Mucosa of descending colon (tissue), 3 donors: ENCODE results near the gene FABP2. TPM values are rescaled to one million over a fixed set of nuclear protein-coding genes. Genes with fewer than 3 reads are reported as not detected.
"Not testable (repeated sequence)": the region's sequence is repeated elsewhere in the genome, so short reads cannot be mapped to it uniquely, and the experiment has no call there.

ENCODE experiments used
- ATAC-seq: fragments of 200-7000 bp; cut with Tn5 transposase; one replicate; pipeline ENCODE4 v1.9.1; 2020; ENCODE audit warnings: mild to moderate bottlenecking, moderate library complexity
- DNase-seq, 3 donors: peaks; one replicate each; pipeline ENCODE4 v3.0.0-alpha.2; 2020
- H3K36me3 ChIP-seq: fragments of 200-600 bp; one replicate; pipeline ENCODE4 v1.8.0; 2021; ENCODE audit warnings: low read depth, mild to moderate bottlenecking
- H3K4me1 ChIP-seq: fragments of 200-600 bp; one replicate; pipeline ENCODE4 v1.8.0; 2021; ENCODE audit warnings: low read depth, mild to moderate bottlenecking
- H3K4me3 ChIP-seq: fragments of 200-600 bp; one replicate; pipeline ENCODE4 v1.8.0; 2021; ENCODE audit warnings: mild to moderate bottlenecking
- H3K9me3 ChIP-seq: fragments of 200-600 bp; one replicate; pipeline ENCODE4 v1.8.0; 2021; ENCODE audit warnings: mild to moderate bottlenecking
- intact Hi-C, 2 donors: fragments of 100-400 bp; cut with DNase I in 1 of 2; cut with micrococcal nuclease in 1 of 2; formaldehyde crosslinking; loops; one replicate each; pipeline versions ENCODE4 v1.11.0 to v1.11.1; 2022; cut with DNase I, micrococcal nuclease
- long read RNA-seq, 2 donors: library from polyadenylated mRNA; unstranded; transcript quantifications; one replicate each; pipeline ENCODE4 v2.0.0, GENCODE V29; 2019 to 2021
- total RNA-seq, 3 donors: library from RNA; stranded (reverse); fragmentation: NEBNext Ultra II Directional in 2 of 3; extraction: Animal tissue kit (Norgen Biotek cat#: 25700) in 2 of 3; gene quantifications; one replicate each; pipeline versions ENCODE4 v1.2.1 to v1.2.4, GENCODE V29; 2021 to 2023
- TF ChIP-seq, protein P1 (sequence below): fragments of 200-600 bp; IDR thresholded peaks from one replicate; pipeline ENCODE4 v1.8.0; 2022; ENCODE audit warnings: antibody characterized with exemption, mild to moderate bottlenecking
- donor health status: DM: no; HTN: no; CAD: no; lungs with moderate emphysema.
- donor health status: DM: no; HTN: no; CAD: no.
- donor health status: DM: no; HTN: yes; CAD: no.

FABP2 gene
- 10 to 100 TPM; 12.1 to 48.6 (median 39.7) TPM for total RNA-seq
- long read RNA-seq, donor 1, transcript FABP2-201 (4 exons, 2,478 nt) = major isoform, 16 of 35 reads
- long read RNA-seq, donor 1, partial matches to known transcripts = 0 of 35 reads
- long read RNA-seq, donor 1, other reads (novel, unspliced or antisense) = 19 of 35 reads
- long read RNA-seq, donor 2, transcript FABP2-201 (4 exons, 2,478 nt) = major isoform, 137 of 141 reads
- long read RNA-seq, donor 2, partial matches to known transcripts = 2 of 141 reads
- long read RNA-seq, donor 2, other reads (novel, unspliced or antisense) = 2 of 141 reads

GRCh38 chr4:119321921-119322687 lies at the start of gene FABP2:
FABP2 (minus strand) TSS chr4:119322138; CDS start chr4:119322102, 36 bp downstream.
- H3K4me3 ChIP-seq = no peak within 1 kb of the TSS
- TF ChIP-seq, protein P1, sequence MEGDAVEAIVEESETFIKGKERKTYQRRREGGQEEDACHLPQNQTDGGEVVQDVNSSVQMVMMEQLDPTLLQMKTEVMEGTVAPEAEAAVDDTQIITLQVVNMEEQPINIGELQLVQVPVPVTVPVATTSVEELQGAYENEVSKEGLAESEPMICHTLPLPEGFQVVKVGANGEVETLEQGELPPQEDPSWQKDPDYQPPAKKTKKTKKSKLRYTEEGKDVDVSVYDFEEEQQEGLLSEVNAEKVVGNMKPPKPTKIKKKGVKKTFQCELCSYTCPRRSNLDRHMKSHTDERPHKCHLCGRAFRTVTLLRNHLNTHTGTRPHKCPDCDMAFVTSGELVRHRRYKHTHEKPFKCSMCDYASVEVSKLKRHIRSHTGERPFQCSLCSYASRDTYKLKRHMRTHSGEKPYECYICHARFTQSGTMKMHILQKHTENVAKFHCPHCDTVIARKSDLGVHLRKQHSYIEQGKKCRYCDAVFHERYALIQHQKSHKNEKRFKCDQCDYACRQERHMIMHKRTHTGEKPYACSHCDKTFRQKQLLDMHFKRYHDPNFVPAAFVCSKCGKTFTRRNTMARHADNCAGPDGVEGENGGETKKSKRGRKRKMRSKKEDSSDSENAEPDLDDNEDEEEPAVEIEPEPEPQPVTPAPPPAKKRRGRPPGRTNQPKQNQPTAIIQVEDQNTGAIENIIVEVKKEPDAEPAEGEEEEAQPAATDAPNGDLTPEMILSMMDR = no peak
- H3K36me3 ChIP-seq = no peaks in the 10 kb centered on the region
- H3K9me3 ChIP-seq = no peaks in the 10 kb centered on the region
- intact Hi-C loops = no loop called here
- DNase-seq = peak in 1 of 3 donors; percentile 10
- peaks cover 11% of the 10 kb centered on the region for H3K4me1 ChIP-seq
- ATAC-seq = peak; percentile 92

GRCh38 chr4:119370951-119371683 lies 49.2 kb upstream of the FABP2 start:
- H3K4me1 ChIP-seq, intact Hi-C loops, DNase-seq, H3K4me3 ChIP-seq, H3K9me3 ChIP-seq, H3K36me3 ChIP-seq, ATAC-seq: not testable (repeated sequence)

DNA sequence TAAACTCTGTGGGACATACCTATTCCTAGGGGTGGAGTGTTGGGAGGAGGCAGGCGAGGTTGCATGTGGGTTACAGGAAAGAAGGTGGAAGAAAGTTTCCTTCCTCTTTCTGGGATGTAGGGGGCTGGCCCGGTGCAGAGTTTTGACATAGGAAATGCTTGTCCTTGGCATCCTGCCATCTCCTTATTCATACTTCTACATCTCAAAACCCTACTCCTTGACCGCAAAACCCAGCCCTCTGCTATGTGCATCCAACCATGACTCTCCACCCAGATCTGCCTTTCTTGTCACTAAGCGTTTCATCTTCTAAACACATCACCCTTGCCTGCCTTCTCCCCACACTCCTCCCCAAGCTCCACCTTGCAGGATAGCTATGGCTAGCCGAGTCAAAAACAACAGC lies 48.5 kb upstream of the FABP2 start:
- H3K4me1 ChIP-seq, H3K36me3 ChIP-seq, intact Hi-C loops, H3K9me3 ChIP-seq, H3K4me3 ChIP-seq: not testable (repeated sequence)
- ATAC-seq = peak; percentile 59
- DNase-seq = peak in 1 of 3 donors; percentile 2

- H3K4me1 ChIP-seq = not testable (repeated sequence)
Measured at GRCh38 chr4:119366802-119367201, 44.9 kb upstream of the FABP2 start.

DNA sequence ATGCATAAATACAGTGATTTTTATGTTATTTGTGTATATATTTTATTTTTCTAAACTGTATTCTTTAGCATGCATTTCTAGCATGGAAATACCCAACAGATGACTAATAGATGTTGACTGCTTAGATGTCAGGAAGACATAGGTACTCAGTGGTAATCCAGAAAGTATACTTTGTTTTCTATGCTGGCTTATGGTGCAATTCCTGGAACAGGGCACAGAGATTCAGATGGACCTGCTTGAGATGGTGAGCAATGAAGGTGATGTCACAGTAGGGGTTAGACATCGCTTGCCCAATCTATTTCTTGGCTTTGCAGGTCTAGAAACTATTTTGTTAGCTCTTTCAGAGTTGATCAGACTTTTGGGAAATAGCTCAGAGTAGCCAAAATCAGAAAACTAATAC lies 42.3 kb upstream of the FABP2 start:
- H3K9me3 ChIP-seq, H3K36me3 ChIP-seq, H3K4me1 ChIP-seq, DNase-seq, H3K4me3 ChIP-seq, ATAC-seq, intact Hi-C loops: not testable (repeated sequence)

More at GRCh38 chr4:119366802-119367201, 44.9 kb upstream of the FABP2 start:
- DNase-seq, H3K9me3 ChIP-seq, H3K36me3 ChIP-seq, ATAC-seq, H3K4me3 ChIP-seq, intact Hi-C loops: not testable (repeated sequence)

- ATAC-seq, intact Hi-C loops: not testable (repeated sequence)
Measured at GRCh38 chr4:119363372-119363771, 41.4 kb upstream of the FABP2 start.

GRCh38 chr4:119362413-119362812 lies 40.5 kb upstream of the FABP2 start:
- ATAC-seq, H3K4me3 ChIP-seq, H3K36me3 ChIP-seq, intact Hi-C loops, DNase-seq, H3K4me1 ChIP-seq, H3K9me3 ChIP-seq: not testable (repeated sequence)

More at GRCh38 chr4:119363372-119363771, 41.4 kb upstream of the FABP2 start:
- DNase-seq, H3K4me3 ChIP-seq, H3K9me3 ChIP-seq, H3K36me3 ChIP-seq, H3K4me1 ChIP-seq: not testable (repeated sequence)

GRCh38 chr4:119359873-119360272 lies 37.9 kb upstream of the FABP2 start:
- DNase-seq, H3K36me3 ChIP-seq, H3K4me3 ChIP-seq, ATAC-seq, H3K9me3 ChIP-seq, intact Hi-C loops, H3K4me1 ChIP-seq: not testable (repeated sequence)

GRCh38 chr4:119356796-119357195 lies 34.9 kb upstream of the FABP2 start:
- H3K4me1 ChIP-seq, H3K36me3 ChIP-seq, intact Hi-C loops, ATAC-seq, DNase-seq, H3K4me3 ChIP-seq, H3K9me3 ChIP-seq: not testable (repeated sequence)

GRCh38 chr4:119356041-119356440 lies 34.1 kb upstream of the FABP2 start:
- ATAC-seq, DNase-seq, H3K4me1 ChIP-seq, H3K36me3 ChIP-seq, intact Hi-C loops, H3K4me3 ChIP-seq, H3K9me3 ChIP-seq: not testable (repeated sequence)

DNA sequence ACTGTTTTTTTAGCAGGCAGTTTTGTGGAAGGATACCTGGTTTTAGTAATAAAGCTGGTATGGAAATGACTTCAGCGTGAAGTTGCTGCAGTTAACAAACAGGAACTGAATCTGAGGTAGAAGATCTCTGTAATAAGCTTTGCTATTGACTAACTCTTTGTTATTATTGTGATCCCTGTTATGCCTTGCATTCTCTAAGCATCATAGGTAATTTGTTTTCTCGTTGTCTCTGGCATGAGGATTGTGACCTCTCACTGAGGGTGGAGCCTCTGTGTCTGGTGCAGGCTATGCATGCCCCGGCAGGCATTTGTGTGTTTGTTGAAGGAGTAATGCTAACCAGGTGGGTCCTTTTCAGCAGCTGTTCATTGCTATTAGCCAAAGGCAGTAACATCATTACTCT lies 31.4 kb upstream of the FABP2 start:
- H3K4me3 ChIP-seq, DNase-seq, intact Hi-C loops, H3K9me3 ChIP-seq, H3K36me3 ChIP-seq, H3K4me1 ChIP-seq: not testable (repeated sequence)
- ATAC-seq = peak; percentile 29

DNA sequence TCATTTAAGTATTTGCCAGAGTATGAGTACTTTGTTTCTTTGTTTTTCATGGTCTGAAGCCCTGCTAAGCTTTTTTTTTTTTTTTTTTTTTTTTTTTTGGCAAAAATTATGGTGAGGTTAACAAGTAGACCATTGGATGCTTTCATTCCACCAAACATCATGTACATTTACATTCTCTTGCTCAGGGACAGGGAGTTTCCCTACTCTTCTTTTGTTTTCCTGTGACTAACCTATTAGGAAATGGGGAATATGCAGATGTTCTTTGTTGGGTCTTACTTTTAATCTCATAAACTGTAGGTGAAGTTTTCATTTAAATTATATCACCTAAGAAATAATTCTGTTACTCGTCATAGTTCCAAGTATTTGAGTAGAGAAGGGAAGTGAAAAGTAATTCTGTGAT lies 26.2 kb upstream of the FABP2 start:
- H3K36me3 ChIP-seq, H3K4me1 ChIP-seq, H3K4me3 ChIP-seq, DNase-seq, ATAC-seq, H3K9me3 ChIP-seq, intact Hi-C loops: not testable (repeated sequence)

- intact Hi-C loops, H3K36me3 ChIP-seq, H3K9me3 ChIP-seq, H3K4me3 ChIP-seq, H3K4me1 ChIP-seq, ATAC-seq, DNase-seq: not testable (repeated sequence)
Measured at GRCh38 chr4:119343293-119343692, 21.4 kb upstream of the FABP2 start.
